ENCODE measurements around the gene DSE. TPM values are rescaled to one million over a fixed set of nuclear protein-coding genes. Genes with fewer than 3 reads are reported as not detected.

The DSE gene
- total RNA-seq, 1 experiment from 2014 or later, result 9.8 TPM

- BruUV-seq (replicated peaks), result no TSS peak
- H3F3A ChIP-seq (ENCODE audit: low read length, unreplicated experiment), result no peaks in the 10 kb centered on the region
- no peaks in the 10 kb centered on the region for H3K36me3 ChIP-seq (ENCODE audit: low read depth, low read length)
- TF ChIP-seq EZH2 (IDR thresholded peaks at IDR 0.05; ENCODE audit: low read length, unreplicated experiment) (no peak), CTCF (conservative IDR thresholded peaks at IDR 0.05; ENCODE audit: low read depth, low read length) (no peak), EZH2phosphoT487 (IDR thresholded peaks at IDR 0.05; ENCODE audit: borderline replicate concordance, low read length) (no peak)
- ChIA-PET CTCF (no interaction called here), POLR2A (ENCODE audit: unreplicated experiment) (no interaction called here)
- H3K4me2 ChIP-seq (ENCODE audit: low read length), result no peak overlapping the region
- no peak overlapping the region for H3K4me3 ChIP-seq (ENCODE audit: low read length)
- H3K27ac ChIP-seq (ENCODE audit: low read length), result no peak overlapping the region
- H3K79me2 ChIP-seq (ENCODE audit: low read length), result no peaks in the 10 kb centered on the region
- no peaks in the 10 kb centered on the region for H3K9me2 ChIP-seq (replicated peaks; ENCODE audit: low read length)
- no peaks in the 10 kb centered on the region for H3K4me1 ChIP-seq (ENCODE audit: insufficient read depth, low read length)
- no peaks in the 10 kb centered on the region for H3K9me3 ChIP-seq (ENCODE audit: low read length)
- H2AFZ ChIP-seq (ENCODE audit: low read length), result no peak overlapping the region
- no peaks in the 10 kb centered on the region for H4K20me1 ChIP-seq (ENCODE audit: low read length)
- no peak for ATAC-seq
- no peak for DNase-seq
- intact Hi-C loops (cut with micrococcal nuclease), result no loop called here
- no peak overlapping the region for H3K9ac ChIP-seq (ENCODE audit: low read length)
- H3K27me3 ChIP-seq (ENCODE audit: low read length), result no peaks in the 10 kb centered on the region
These were observed 42.2 kb upstream of the DSE start for GRCh38 chr6:116328528-116328903.

GRCh38 chr6:116329156-116329555 lies 41.6 kb upstream of the DSE start:
- Histone ChIP-seq H3K4me3 (ENCODE audit: low read length) (no peak overlapping the region), H2AFZ (ENCODE audit: low read length) (no peak overlapping the region), H3K79me2 (ENCODE audit: low read length) (no peaks in the 10 kb centered on the region), H3K36me3 (ENCODE audit: low read depth, low read length) (no peaks in the 10 kb centered on the region), H3K4me2 (ENCODE audit: low read length) (no peak overlapping the region), H3F3A (ENCODE audit: low read length, unreplicated experiment) (no peaks in the 10 kb centered on the region), H3K9me3 (ENCODE audit: low read length) (no peaks in the 10 kb centered on the region), H4K20me1 (ENCODE audit: low read length) (no peaks in the 10 kb centered on the region), H3K9me2 (replicated peaks; ENCODE audit: low read length) (no peaks in the 10 kb centered on the region), H3K27ac (ENCODE audit: low read length) (no peak overlapping the region), H3K4me1 (ENCODE audit: insufficient read depth, low read length) (no peaks in the 10 kb centered on the region), H3K27me3 (ENCODE audit: low read length) (no peaks in the 10 kb centered on the region), H3K9ac (ENCODE audit: low read length) (no peak overlapping the region)
- POLR2A ChIA-PET (ENCODE audit: unreplicated experiment), result no interaction called here
- DNase-seq (no peak), ATAC-seq (no peak)
- BruUV-seq (replicated peaks), result no TSS peak
- CTCF ChIA-PET, result no interaction called here
- TF ChIP-seq EZH2 (IDR thresholded peaks at IDR 0.05; ENCODE audit: low read length, unreplicated experiment), result no peak
- no peak for TF ChIP-seq EZH2phosphoT487 (IDR thresholded peaks at IDR 0.05; ENCODE audit: borderline replicate concordance, low read length)
- TF ChIP-seq CTCF (conservative IDR thresholded peaks at IDR 0.05; ENCODE audit: low read depth, low read length), result no peak
- intact Hi-C loops (cut with micrococcal nuclease), result no loop called here

GRCh38 chr6:116330511-116330910 lies 40.2 kb upstream of the DSE start:
- no peaks in the 10 kb centered on the region for H3K27me3 ChIP-seq (ENCODE audit: low read length)
- no peak overlapping the region for H3K4me2 ChIP-seq (ENCODE audit: low read length)
- no peaks in the 10 kb centered on the region for H3K9me2 ChIP-seq (replicated peaks; ENCODE audit: low read length)
- H3K36me3 ChIP-seq (ENCODE audit: low read depth, low read length), result no peaks in the 10 kb centered on the region
- no peaks in the 10 kb centered on the region for H3K4me1 ChIP-seq (ENCODE audit: insufficient read depth, low read length)
- intact Hi-C loops (cut with micrococcal nuclease), result no loop called here
- no peak for TF ChIP-seq CTCF (conservative IDR thresholded peaks at IDR 0.05; ENCODE audit: low read depth, low read length)
- TF ChIP-seq EZH2 (IDR thresholded peaks at IDR 0.05; ENCODE audit: low read length, unreplicated experiment), result no peak
- no peak for TF ChIP-seq EZH2phosphoT487 (IDR thresholded peaks at IDR 0.05; ENCODE audit: borderline replicate concordance, low read length)
- H3K4me3 ChIP-seq (ENCODE audit: low read length), result no peak overlapping the region
- H3K9me3 ChIP-seq (ENCODE audit: low read length), result no peaks in the 10 kb centered on the region
- no peak for ATAC-seq
- no peak overlapping the region for H3K9ac ChIP-seq (ENCODE audit: low read length)
- no peaks in the 10 kb centered on the region for H3F3A ChIP-seq (ENCODE audit: low read length, unreplicated experiment)
- no peaks in the 10 kb centered on the region for H4K20me1 ChIP-seq (ENCODE audit: low read length)
- H3K27ac ChIP-seq (ENCODE audit: low read length), result no peak overlapping the region
- no TSS peak for BruUV-seq (replicated peaks)
- POLR2A ChIA-PET (ENCODE audit: unreplicated experiment), result interaction anchor here (0.6 kb wide), 1 partner anchor 120 kb away, joined by 7 read pairs; no protein-coding TSS in a partner anchor
- H2AFZ ChIP-seq (ENCODE audit: low read length), result no peak overlapping the region
- no peaks in the 10 kb centered on the region for H3K79me2 ChIP-seq (ENCODE audit: low read length)
- DNase-seq, result no peak
- CTCF ChIA-PET, result no interaction called here

All from PC-3 (cell line).